Keratinocyte (primary cell): ENCODE measurements around the gene FLNB. TPM values are rescaled to one million over a fixed set of nuclear protein-coding genes. Genes with fewer than 3 reads are reported as not detected.

Experiments used
- DNase-seq: peaks from one replicate; pipeline ENCODE4 v3.0.0-alpha.2; 2011; ENCODE audit warnings: low read depth, missing footprints, low spot score
- FAIRE-seq: peaks from 2 replicates; lab custom pipeline; 2011; peaks lifted over from hg19 to GRCh38; lab: Jason Lieb, UNC
- H2AFZ ChIP-seq: 2 replicates; pipeline ENCODE4 v1.6.0; 2012; ENCODE audit warnings: low read length, control low read depth, inconsistent platforms; ENCODE audit not compliant: control insufficient read depth
- H3K27ac ChIP-seq: 2 replicates; pipeline ENCODE4 v1.5.1; 2011; ENCODE audit warnings: low read length; ENCODE audit not compliant: control insufficient read depth, insufficient read depth
- H3K27me3 ChIP-seq: 3 replicates; pipeline ENCODE4 v1.6.0; 2011; ENCODE audit warnings: low read length; ENCODE audit not compliant: control insufficient read depth, insufficient read depth; ENCODE audit errors: extremely low read depth
- H3K36me3 ChIP-seq, 2 experiments: 2 replicates in 1 of 2; 3 replicates in 1 of 2; pipeline ENCODE4 v1.5.1; 2011; ENCODE audit warnings: low read length in 2 of 2, mild to moderate bottlenecking in 1 of 2; ENCODE audit not compliant: control insufficient read depth in 2 of 2, insufficient read depth in 2 of 2; ENCODE audit errors: extremely low read depth in 1 of 2
- H3K4me1 ChIP-seq: 3 replicates; pipeline ENCODE4 v1.5.1; 2011; ENCODE audit warnings: low read length; ENCODE audit not compliant: control insufficient read depth, insufficient read depth; ENCODE audit errors: extremely low read depth
- H3K4me2 ChIP-seq: 3 replicates; pipeline ENCODE4 v1.6.0; 2011; ENCODE audit warnings: low read depth, low read length; ENCODE audit not compliant: control insufficient read depth, insufficient read depth; ENCODE audit errors: extremely low read depth
- H3K4me3 ChIP-seq, 3 experiments: fragments of 200-600 bp in 1 of 3; sonication (generic) in 1 of 3; 2 replicates in 2 of 3; 3 replicates in 1 of 3; pipeline ENCODE4 v1.5.1; 2011 to 2016; ENCODE audit warnings: low read length in 3 of 3, mild to moderate bottlenecking in 3 of 3, control low read depth in 2 of 3, inconsistent platforms in 1 of 3, low read depth in 1 of 3, mixed read lengths in 1 of 3, mixed run types in 1 of 3, moderate library complexity in 1 of 3; ENCODE audit not compliant: control insufficient read depth in 2 of 3, insufficient read depth in 2 of 3; ENCODE audit errors: extremely low read depth in 1 of 3
- H3K79me2 ChIP-seq: 2 replicates; pipeline ENCODE4 v1.6.0; 2012; ENCODE audit warnings: low read length; ENCODE audit not compliant: control insufficient read depth, insufficient read depth
- H3K9ac ChIP-seq: 3 replicates; pipeline ENCODE4 v1.6.0; 2011; ENCODE audit warnings: low read length; ENCODE audit not compliant: control insufficient read depth, insufficient read depth; ENCODE audit errors: extremely low read depth
- H3K9me1 ChIP-seq: 3 replicates; pipeline ENCODE4 v1.6.0; 2011; ENCODE audit warnings: low read length; ENCODE audit not compliant: control insufficient read depth, insufficient read depth; ENCODE audit errors: extremely low read depth
- H3K9me3 ChIP-seq: 2 replicates; pipeline ENCODE4 v1.5.1; 2012; ENCODE audit warnings: low read depth, low read length; ENCODE audit not compliant: control insufficient read depth
- H4K20me1 ChIP-seq: 3 replicates; pipeline ENCODE4 v1.6.0; 2011; ENCODE audit warnings: low read length; ENCODE audit not compliant: control insufficient read depth, insufficient read depth; ENCODE audit errors: extremely low read depth
- CTCF ChIP-seq, 3 experiments: IDR thresholded peaks in 1 of 3; conservative IDR thresholded peaks in 1 of 3; optimal IDR thresholded peaks in 1 of 3; 2 replicates in 2 of 3; 3 replicates in 1 of 3; pipeline versions ENCODE3 to v1.5.1; 2011; ENCODE audit warnings: low read length in 3 of 3, mild to moderate bottlenecking in 3 of 3, moderate library complexity in 2 of 3, control low read depth in 1 of 3, inconsistent platforms in 1 of 3; ENCODE audit not compliant: insufficient read depth in 2 of 3; ENCODE audit errors: extremely low read depth in 1 of 3
- EZH2 ChIP-seq: IDR thresholded peaks from one replicate; pipeline ENCODE4 v1.6.1; 2012; ENCODE audit warnings: inconsistent platforms, mild to moderate bottlenecking, low read length, moderate library complexity
- dilution Hi-C: fragments of 300-500 bp; cut with MboI; formaldehyde crosslinking; loops from one replicate; pipeline ENCODE4 v1.7.0; 2020; ENCODE audit warnings: low sequenced_read_pairs; ENCODE audit not compliant: extremely low pct_ligation_motif_present
- polyA plus RNA-seq, 5 experiments: library from polyadenylated mRNA; depleted of rRNA in 3 of 5; stranded (reverse) in 3 of 5; stranded (forward) in 1 of 5; unstranded in 1 of 5; fragments of >200 nt; gene quantifications; 1 replicate in 1 of 5; 2 replicates in 3 of 5; 3 replicates in 1 of 5; pipeline versions ENCODE4 v1.2.1 to v1.2.3, GENCODE V29; 2011 to 2012; ENCODE audit warnings: missing spikeins in 2 of 5, low read depth in 1 of 5, low replicate concordance in 1 of 5

The FLNB gene
- polyA plus RNA-seq, 1 donor (not counting 4 experiments of a cell fraction or from before 2014, with no cell fraction given): 289 TPM

GRCh38 chr3:58117561-58118181, 109.4 kb downstream of the FLNB start:
- no peak overlapping the region for H3K4me2 ChIP-seq
- no peak overlapping the region for H3K4me3 ChIP-seq
- H3K4me1 ChIP-seq: no peaks in the 10 kb centered on the region
- dilution Hi-C loops: no loop called here
- TF ChIP-seq EZH2 (no peak), CTCF (optimal IDR thresholded peaks at IDR 0.05 in 1 of 3, IDR thresholded peaks at IDR 0.05 in 1 of 3, conservative IDR thresholded peaks at IDR 0.05 in 1 of 3; ENCODE audit: extremely low read depth in 1 of 3, insufficient read depth in 2 of 3, low read length in 3 of 3) (no peak)
- H2AFZ ChIP-seq: no peak overlapping the region
- peaks cover 48% of the 10 kb centered on the region for H4K20me1 ChIP-seq
- peaks cover 57% of the 10 kb centered on the region for H3K79me2 ChIP-seq
- no peaks in the 10 kb centered on the region for H3K9me3 ChIP-seq
- peaks cover 64 to 82% of the 10 kb centered on the region in 2 experiments for H3K36me3 ChIP-seq
- H3K9me1 ChIP-seq: no peaks in the 10 kb centered on the region
- H3K9ac ChIP-seq: no peak overlapping the region
- H3K27ac ChIP-seq: no peak overlapping the region
- no peaks in the 10 kb centered on the region for H3K27me3 ChIP-seq
- FAIRE-seq (no peak), DNase-seq (no peak)

GRCh38 chr3:58119186-58119585, 111.0 kb downstream of the FLNB start:
- TF ChIP-seq CTCF (optimal IDR thresholded peaks at IDR 0.05 in 1 of 3, IDR thresholded peaks at IDR 0.05 in 1 of 3, conservative IDR thresholded peaks at IDR 0.05 in 1 of 3; ENCODE audit: extremely low read depth in 1 of 3, insufficient read depth in 2 of 3, low read length in 3 of 3): no peak
- TF ChIP-seq EZH2: no peak

More at GRCh38 chr3:58119186-58119585, 111.0 kb downstream of the FLNB start:
- no peak overlapping the region for H3K4me3 ChIP-seq
- H3K9ac ChIP-seq: no peak overlapping the region
- no peaks in the 10 kb centered on the region for H3K9me1 ChIP-seq
- no peak overlapping the region for H2AFZ ChIP-seq
- peaks cover 66 to 88% of the 10 kb centered on the region in 2 experiments for H3K36me3 ChIP-seq
- dilution Hi-C loops: no loop called here
- H3K4me2 ChIP-seq: no peak overlapping the region
- peaks cover 58% of the 10 kb centered on the region for H4K20me1 ChIP-seq
- no peaks in the 10 kb centered on the region for H3K9me3 ChIP-seq
- H3K27ac ChIP-seq: no peak overlapping the region
- peaks cover 63% of the 10 kb centered on the region for H3K79me2 ChIP-seq
- no peaks in the 10 kb centered on the region for H3K4me1 ChIP-seq
- no peak for DNase-seq
- H3K27me3 ChIP-seq: no peaks in the 10 kb centered on the region
- FAIRE-seq: no peak
